Loucy (cell line): ENCODE measurements around the gene LRCH2.

Source experiments
- H2AFZ ChIP-seq: fragments of 200-600 bp; sonication (generic); 2 replicates; pipeline ENCODE4 v1.6.0; 2016; ENCODE audit warnings: antibody characterized with exemption, mild to moderate bottlenecking, low read length, moderate library complexity
- H3F3A ChIP-seq: fragments of 200-600 bp; 2 replicates; pipeline ENCODE4 v1.6.0; 2016; ENCODE audit warnings: antibody characterized with exemption, low read depth, mild to moderate bottlenecking
- H3K27me3 ChIP-seq: fragments of 200-600 bp; sonication (generic); 2 replicates; pipeline ENCODE4 v1.6.1; 2014; ENCODE audit warnings: low read length, mild to moderate bottlenecking; ENCODE audit not compliant: insufficient read depth, poor library complexity, severe bottlenecking
- H3K36me3 ChIP-seq: fragments of 200-600 bp; sonication (generic); 2 replicates; pipeline ENCODE4 v1.6.1; 2016; ENCODE audit warnings: low read length; ENCODE audit not compliant: insufficient read depth
- H3K4me1 ChIP-seq: fragments of 200-600 bp; sonication (generic); 2 replicates; pipeline ENCODE4 v1.5.1; 2014; ENCODE audit warnings: low read length, mild to moderate bottlenecking; ENCODE audit not compliant: insufficient read depth, poor library complexity, severe bottlenecking
- H3K4me2 ChIP-seq: fragments of 200-600 bp; sonication (generic); 2 replicates; pipeline ENCODE4 v1.6.0; 2014; ENCODE audit warnings: antibody characterized with exemption, low read length, low read depth, mild to moderate bottlenecking; ENCODE audit not compliant: poor library complexity, severe bottlenecking
- H3K4me3 ChIP-seq: fragments of 200-600 bp; sonication (generic); 2 replicates; pipeline ENCODE4 v1.5.1; 2014; ENCODE audit warnings: low read length, mild to moderate bottlenecking, mixed read lengths; ENCODE audit not compliant: poor library complexity, severe bottlenecking
- H3K79me2 ChIP-seq: fragments of 200-600 bp; sonication (generic); 2 replicates; pipeline ENCODE4 v1.6.1; 2014; ENCODE audit warnings: low read length; ENCODE audit not compliant: insufficient read depth
- H3K9ac ChIP-seq: fragments of 200-600 bp; sonication (generic); 2 replicates; pipeline ENCODE4 v1.6.0; 2014; ENCODE audit warnings: mild to moderate bottlenecking, low read depth, low read length, moderate library complexity; ENCODE audit not compliant: poor library complexity, severe bottlenecking
- H3K9me2 ChIP-seq: fragments of 200-600 bp; sonication (generic); replicated peaks from 2 replicates; pipeline ENCODE4 v1.6.1; 2016; ENCODE audit warnings: low read depth, low read length, mixed read lengths
- H3K9me3 ChIP-seq: fragments of 200-600 bp; sonication (generic); 2 replicates; pipeline ENCODE4 v1.6.1; 2014; ENCODE audit warnings: mild to moderate bottlenecking, antibody characterized with exemption, low read length, low read depth; ENCODE audit not compliant: insufficient read depth
- H4K20me1 ChIP-seq: fragments of 200-600 bp; sonication (generic); 2 replicates; pipeline ENCODE4 v1.6.0; 2014; ENCODE audit warnings: antibody characterized with exemption, low read length, mild to moderate bottlenecking; ENCODE audit not compliant: insufficient read depth, poor library complexity, severe bottlenecking
- EZH2phosphoT487 ChIP-seq: fragments of 200-600 bp; IDR thresholded peaks from 2 replicates; pipeline ENCODE4 v1.6.1; 2018; ENCODE audit warnings: antibody characterized with exemption, mild to moderate bottlenecking, moderate library complexity, borderline replicate concordance
- TF ChIP-seq, protein P1 (sequence below): fragments of 200-600 bp; sonication (generic); conservative IDR thresholded peaks from 2 replicates; pipeline ENCODE4 v1.5.1; 2014; ENCODE audit warnings: mild to moderate bottlenecking, antibody characterized with exemption, low read length

Gene LRCH2

DNA sequence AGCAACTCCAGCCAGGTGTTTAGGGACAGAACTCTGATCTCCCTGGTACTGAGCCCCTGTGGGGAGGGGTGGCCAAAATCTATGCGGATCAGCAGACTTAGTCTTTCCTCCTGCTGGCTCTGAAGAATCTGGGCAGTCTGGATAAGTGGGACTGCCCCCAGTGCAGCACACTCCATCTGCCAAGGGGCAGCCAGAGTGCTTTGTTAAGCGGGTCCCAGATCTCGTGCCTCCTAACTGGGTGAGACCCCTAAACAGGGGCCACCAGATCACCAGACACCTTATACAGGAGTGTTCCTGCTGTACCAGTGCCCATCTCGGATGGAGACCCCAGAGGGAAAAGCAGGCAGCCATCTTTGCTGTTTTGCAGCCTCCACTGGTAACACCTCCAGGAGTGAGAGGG lies 135.0 kb downstream of the LRCH2 start:
- Histone ChIP-seq H3K27me3 (no peaks in the 10 kb centered on the region), H3K4me3 (no peak overlapping the region), H3K4me1 (no peaks in the 10 kb centered on the region), H2AFZ (no peak overlapping the region), H4K20me1 (no peaks in the 10 kb centered on the region), H3K9me3 (no peaks in the 10 kb centered on the region), H3K79me2 (no peaks in the 10 kb centered on the region), H3K9me2 (no peaks in the 10 kb centered on the region), H3K9ac (no peak overlapping the region), H3K36me3 (no peaks in the 10 kb centered on the region), H3K4me2 (no peak overlapping the region), H3F3A (no peaks in the 10 kb centered on the region)
- TF ChIP-seq EZH2phosphoT487 = no peak
- TF ChIP-seq, protein P1, sequence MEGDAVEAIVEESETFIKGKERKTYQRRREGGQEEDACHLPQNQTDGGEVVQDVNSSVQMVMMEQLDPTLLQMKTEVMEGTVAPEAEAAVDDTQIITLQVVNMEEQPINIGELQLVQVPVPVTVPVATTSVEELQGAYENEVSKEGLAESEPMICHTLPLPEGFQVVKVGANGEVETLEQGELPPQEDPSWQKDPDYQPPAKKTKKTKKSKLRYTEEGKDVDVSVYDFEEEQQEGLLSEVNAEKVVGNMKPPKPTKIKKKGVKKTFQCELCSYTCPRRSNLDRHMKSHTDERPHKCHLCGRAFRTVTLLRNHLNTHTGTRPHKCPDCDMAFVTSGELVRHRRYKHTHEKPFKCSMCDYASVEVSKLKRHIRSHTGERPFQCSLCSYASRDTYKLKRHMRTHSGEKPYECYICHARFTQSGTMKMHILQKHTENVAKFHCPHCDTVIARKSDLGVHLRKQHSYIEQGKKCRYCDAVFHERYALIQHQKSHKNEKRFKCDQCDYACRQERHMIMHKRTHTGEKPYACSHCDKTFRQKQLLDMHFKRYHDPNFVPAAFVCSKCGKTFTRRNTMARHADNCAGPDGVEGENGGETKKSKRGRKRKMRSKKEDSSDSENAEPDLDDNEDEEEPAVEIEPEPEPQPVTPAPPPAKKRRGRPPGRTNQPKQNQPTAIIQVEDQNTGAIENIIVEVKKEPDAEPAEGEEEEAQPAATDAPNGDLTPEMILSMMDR = no peak

DNA sequence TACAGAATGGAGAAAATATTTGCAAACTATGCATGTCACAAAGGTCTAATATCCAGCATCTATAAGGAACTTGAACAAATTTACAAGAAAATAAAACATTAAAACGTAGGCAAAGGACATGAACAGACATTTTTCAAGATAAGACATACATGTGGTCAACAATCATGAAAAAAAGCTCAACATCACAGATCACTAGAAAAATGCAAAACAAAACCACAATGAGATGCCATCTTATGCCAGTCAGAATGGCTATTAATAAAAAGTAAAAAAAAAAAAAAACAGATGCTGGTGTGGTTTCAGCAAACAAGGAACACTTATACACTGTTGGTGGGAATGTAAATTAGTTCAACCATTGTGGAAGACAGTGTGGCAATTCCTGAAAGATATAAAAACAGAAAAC lies 140.7 kb downstream of the LRCH2 start:
- no peak overlapping the region for H3K4me2 ChIP-seq
- H3K4me3 ChIP-seq = no peak overlapping the region
- H3K9me2 ChIP-seq = no peaks in the 10 kb centered on the region
- H3K79me2 ChIP-seq = no peaks in the 10 kb centered on the region
- no peaks in the 10 kb centered on the region for H3F3A ChIP-seq
- no peak overlapping the region for H2AFZ ChIP-seq
- H4K20me1 ChIP-seq = no peaks in the 10 kb centered on the region
- no peaks in the 10 kb centered on the region for H3K4me1 ChIP-seq
- H3K9me3 ChIP-seq = no peaks in the 10 kb centered on the region
- H3K27me3 ChIP-seq = no peaks in the 10 kb centered on the region
- no peak for TF ChIP-seq EZH2phosphoT487
- H3K9ac ChIP-seq = no peak overlapping the region
- no peaks in the 10 kb centered on the region for H3K36me3 ChIP-seq

DNA sequence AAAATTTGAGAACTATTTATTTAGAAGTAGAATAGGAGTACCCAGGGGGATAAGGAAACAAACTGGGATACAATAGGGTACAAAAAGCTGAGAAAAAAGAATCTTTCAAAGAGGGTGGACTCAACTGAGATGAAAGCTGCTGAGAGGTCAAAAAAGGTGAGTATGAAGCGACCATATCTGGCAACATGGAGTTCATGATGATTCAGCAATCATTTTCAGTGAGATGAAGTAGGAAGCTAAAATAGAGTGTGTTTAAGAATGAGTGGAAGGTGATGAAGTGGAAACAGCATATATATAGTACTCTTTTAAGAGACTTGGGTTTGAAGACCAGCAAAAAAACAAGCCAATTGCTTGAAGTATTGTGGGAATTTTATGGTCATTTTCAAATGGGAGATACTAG lies 144.5 kb downstream of the LRCH2 start:
- no peak overlapping the region for H3K4me2 ChIP-seq
- no peak overlapping the region for H3K4me3 ChIP-seq
- no peaks in the 10 kb centered on the region for H3F3A ChIP-seq
- no peaks in the 10 kb centered on the region for H3K4me1 ChIP-seq
- H2AFZ ChIP-seq = no peak overlapping the region
- H3K79me2 ChIP-seq = no peaks in the 10 kb centered on the region
- H4K20me1 ChIP-seq = no peaks in the 10 kb centered on the region
- no peaks in the 10 kb centered on the region for H3K9me2 ChIP-seq
- no peaks in the 10 kb centered on the region for H3K9me3 ChIP-seq
- H3K27me3 ChIP-seq = no peaks in the 10 kb centered on the region
- no peaks in the 10 kb centered on the region for H3K36me3 ChIP-seq
- TF ChIP-seq, protein P1 = no peak
- TF ChIP-seq EZH2phosphoT487 = no peak
- H3K9ac ChIP-seq = no peak overlapping the region

DNA sequence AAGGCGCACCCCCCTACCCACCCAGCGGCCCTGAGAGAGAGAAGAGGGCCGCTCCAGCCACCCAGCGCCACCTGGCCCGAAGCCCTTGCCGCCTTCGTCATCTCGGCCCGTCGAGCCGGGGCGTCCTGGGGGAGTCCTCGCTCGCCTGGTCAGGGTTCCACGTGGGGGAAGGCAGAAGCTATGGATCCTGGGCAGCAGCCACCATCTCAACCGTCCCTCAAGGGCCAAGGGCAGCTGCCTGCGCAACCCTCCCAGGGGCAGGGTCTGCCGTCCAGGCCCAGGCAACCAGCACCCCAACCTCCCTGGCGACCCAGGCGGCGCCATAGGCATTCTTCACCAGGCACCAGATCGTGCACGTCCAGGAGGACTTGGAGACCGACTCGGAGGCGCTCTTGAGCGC lies 165.0 kb downstream of the LRCH2 start:
- Histone ChIP-seq H3K4me2 (no peak overlapping the region), H3K36me3 (no peaks in the 10 kb centered on the region)
- TF ChIP-seq, protein P1 = no peak
- TF ChIP-seq EZH2phosphoT487 = no peak

More for the DNA sequence above, 165.0 kb downstream of the LRCH2 start:
- Histone ChIP-seq H3K9ac (no peak overlapping the region), H3K9me2 (no peaks in the 10 kb centered on the region), H3K4me1 (no peaks in the 10 kb centered on the region), H3F3A (no peaks in the 10 kb centered on the region), H4K20me1 (no peaks in the 10 kb centered on the region), H3K79me2 (no peaks in the 10 kb centered on the region), H2AFZ (no peak overlapping the region), H3K27me3 (no peaks in the 10 kb centered on the region), H3K4me3 (no peak overlapping the region), H3K9me3 (no peaks in the 10 kb centered on the region)
